ENCODE measurements around the gene CLPSL1.
"Not testable (repeated sequence)": the region's sequence is repeated elsewhere in the genome, so short reads cannot be mapped to it uniquely, and the experiment has no call there.

Gene CLPSL1

GRCh38 chr6:35780719-35781118, at the start of gene CLPSL1:
Gene CLPSL1 (plus strand): TSS chr6:35781019. CDS start chr6:35781111, 92 bp downstream.
- DNase-seq = no peak

- DNase-seq = peak; percentile 75 to 77
Observed at GRCh38 chr6:35731414-35731735, 49.4 kb upstream of the CLPSL1 start.

GRCh38 chr6:35731736-35732532, 48.9 kb upstream of the CLPSL1 start:
- DNase-seq = peak; percentile 90

DNA sequence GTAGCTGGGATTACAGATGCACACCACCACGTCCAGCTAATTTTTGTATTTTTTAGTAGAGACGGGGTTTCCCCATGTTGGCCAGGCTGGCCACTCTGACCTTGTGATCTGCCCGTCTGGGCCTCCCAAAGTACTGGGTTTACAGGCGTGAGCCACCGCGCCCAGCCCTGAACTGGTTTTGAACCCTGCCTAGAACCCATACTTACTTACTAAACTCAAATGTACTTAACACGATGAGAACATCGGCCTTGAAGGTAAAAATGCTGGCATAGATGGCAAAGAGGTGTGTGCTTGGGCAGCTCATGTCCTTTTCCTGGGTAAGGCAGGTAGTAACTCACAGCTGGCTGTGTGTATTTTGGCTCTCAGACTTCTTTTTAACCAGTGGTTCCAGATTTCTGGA, 47.2 kb upstream of the CLPSL1 start:
- DNase-seq = no peak

- not testable (repeated sequence) for DNase-seq
Observed at GRCh38 chr6:35734319-35734718, 46.5 kb upstream of the CLPSL1 start.

DNA sequence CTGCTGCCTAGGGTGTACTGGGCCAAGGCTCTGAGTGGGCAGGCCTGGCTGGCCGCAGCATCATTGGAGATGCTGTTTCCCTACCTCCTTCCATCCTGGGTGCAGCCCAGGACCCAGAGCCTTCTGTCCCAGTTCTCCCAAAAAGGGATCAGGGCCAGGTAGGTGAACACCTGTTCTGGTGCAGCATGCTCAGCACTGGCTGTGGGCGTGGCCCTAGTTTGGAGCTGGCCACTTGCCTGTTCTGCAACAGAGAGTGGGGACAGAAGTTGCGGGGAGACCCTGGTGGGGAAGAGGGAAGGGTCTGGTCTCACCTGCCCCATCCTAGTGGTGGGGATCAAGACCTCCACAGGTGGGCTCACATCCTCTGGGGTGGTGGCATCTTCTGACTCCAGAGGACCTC, 45.4 kb upstream of the CLPSL1 start:
- no peak for DNase-seq

DNA sequence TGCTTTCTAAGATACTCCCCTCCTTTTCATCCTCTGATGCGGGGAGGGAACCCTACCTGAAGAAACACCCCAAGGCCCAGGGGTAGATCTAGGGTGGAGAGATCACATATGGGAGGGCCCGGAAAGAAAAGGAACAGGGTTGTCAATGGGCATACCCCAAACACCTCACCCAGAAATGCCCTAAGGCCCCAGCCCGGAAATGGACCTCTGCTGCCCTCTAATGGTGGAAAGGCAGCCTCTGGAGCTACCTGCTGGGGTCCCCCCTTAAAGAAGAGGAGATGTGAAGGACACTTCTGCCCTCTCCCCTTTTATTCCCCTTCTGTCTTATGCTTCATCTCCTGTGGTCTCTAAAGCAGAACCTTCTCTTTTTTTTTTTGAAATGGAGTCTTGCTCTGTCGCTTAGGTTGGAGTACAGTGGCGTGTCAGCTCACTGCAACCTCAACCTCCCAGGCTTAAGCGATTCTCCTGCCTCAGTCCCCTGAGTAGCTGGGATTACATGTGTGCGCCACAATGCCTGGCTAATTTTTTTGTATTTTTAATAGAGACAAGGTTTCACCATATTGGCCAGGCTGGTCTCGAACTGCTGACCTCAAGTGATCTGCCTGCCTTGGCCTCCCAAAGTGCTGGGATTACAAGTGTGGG, 44.4 kb upstream of the CLPSL1 start:
- peak; percentile 64 to 70 for DNase-seq

DNA sequence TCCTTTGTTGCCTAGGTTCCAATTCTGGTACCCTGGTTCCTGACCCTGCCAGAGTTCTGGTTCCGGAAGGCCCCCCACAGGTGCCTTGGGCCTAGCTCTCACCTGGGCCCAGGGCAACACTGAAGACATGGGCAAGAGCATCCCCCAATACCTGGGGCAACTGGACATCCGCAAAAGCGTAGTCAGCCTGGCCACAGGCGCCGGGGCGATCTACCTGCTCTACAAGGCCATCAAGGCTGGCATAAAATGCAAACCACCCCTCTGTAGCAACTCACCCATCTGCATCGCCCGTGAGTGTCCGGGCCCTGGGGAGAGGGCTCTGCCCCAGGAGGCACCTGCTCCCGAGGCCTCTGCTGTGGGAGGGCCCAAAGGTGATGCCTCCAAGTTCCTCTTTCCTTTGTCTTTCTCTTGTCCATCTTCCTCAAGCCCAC, 43.8 kb upstream of the CLPSL1 start, which contains the start of gene ARMC12:
ARMC12 (plus strand) TSS at position 51 of the 431 bp plus-strand sequence; CDS start at position 128, 77 bp downstream.
- no peak for DNase-seq

DNA sequence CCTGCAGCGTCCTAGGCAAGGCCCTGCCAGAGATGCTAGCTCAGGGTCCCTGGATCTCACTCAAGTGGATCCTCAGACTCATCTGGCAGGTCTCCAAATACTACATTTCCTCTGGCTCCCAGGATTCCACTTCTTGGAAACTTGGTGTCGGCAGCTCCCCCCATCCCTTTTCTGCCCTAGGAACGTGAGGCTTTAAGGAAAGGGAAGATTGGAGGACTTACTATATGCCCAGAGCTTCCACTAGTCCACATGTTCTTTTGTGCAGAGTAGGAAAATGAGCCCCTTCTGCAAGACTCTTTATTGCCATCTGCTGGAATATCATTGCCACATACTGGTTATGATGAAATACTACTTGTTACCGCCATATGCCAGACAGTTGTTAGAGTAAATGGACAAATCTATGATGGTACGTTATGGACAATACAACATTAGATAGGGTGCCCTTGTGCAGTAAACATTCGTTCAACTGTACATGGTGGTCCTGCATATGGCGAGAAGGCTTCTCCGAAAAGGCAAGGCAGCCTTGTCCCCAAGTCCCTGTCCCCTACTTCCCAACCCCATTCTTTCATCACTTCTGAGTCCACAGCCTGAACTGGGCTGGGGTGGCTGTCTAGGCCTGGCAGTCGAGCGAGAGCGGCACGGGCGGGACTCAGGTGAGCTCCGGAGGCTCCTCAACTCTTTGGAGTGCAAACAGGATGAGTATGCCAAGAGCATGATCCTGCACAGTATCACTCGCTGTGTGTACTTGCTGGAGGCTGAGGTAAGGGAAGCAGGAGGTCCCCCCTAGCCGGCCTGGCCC, 43.2 kb upstream of the CLPSL1 start:
- DNase-seq = peak; percentile 94 to 97

- no peak for DNase-seq
Observed at GRCh38 chr6:35739645-35740524, 40.9 kb upstream of the CLPSL1 start.

DNA sequence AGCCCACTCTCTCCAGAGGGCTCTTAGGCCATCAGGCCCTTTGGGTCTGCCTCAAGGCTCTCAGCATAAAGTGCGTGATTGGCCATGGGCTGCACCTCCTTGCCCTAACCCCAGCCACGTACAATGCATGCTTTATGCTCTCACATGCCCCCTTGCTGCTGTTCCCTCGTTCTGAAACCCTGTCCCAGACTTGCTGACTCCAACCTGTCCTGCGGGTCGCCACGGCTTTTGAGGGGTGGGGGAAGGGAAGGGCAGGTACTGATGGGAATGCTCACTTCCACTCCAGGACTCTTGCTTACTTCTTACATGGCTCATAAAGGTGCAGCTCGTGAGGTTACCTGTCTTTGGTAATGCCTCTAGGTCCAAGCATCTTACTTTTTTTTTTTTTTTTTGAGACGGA, 38.0 kb upstream of the CLPSL1 start:
- DNase-seq = no peak

- no peak for DNase-seq
Observed at GRCh38 chr6:35745509-35745908, 35.3 kb upstream of the CLPSL1 start.

DNA sequence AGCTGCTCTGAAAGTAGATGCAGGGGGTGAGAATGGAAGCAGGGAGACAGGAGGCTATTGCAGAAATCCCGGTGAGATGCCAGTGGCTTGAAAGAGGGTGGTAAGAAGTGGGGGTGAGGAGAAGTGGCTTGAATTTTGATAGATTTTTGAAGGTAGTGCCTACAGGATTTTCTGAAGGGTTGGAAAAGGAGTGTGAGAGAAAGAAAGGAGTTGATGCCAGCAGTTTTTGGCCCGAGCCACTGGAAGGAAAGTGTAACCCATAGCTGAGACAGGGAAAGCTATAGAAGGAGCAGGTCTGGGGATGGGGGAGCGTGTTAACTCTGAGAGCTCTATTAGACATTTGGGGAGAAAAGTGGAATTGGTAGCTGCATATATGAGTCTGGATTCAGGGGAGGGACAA, 34.3 kb upstream of the CLPSL1 start:
- no peak for DNase-seq

DNA sequence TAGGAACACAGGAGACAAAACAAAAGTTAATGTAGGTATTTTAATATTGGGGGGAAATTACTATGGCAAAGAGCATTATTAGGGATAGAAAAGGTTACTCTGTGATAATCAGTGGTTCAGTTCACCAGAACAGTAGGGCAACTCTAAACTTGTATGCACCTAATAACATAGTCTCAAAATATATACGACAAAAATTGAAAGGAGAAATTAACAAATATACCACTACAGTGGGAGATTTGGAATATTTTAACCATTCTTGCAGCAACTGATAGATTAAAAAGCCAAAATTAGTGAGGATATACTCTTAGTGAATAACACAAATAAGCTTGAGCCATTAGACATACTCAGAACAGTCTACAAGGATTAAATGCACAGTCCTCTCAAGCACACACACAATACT, 32.9 kb upstream of the CLPSL1 start:
- no peak for DNase-seq

DNA sequence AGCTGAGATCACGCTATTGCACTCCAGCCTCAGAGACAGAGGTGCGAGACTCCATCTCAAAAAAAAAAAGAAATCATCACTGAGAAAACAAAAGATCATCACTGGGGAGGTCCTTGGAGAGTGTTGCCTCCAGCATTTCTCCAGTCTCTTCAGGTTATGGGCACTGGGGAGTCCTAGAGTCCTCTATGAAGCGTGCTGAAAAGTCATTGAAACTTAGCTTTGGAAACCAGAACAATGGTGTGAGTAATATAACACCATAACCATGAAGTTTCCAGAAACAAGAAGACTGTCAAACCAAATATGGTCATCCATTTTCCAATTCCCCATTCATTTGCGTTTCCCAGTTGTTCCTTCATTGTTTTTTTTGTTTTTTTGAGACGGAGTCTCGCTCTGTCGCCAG, 30.3 kb upstream of the CLPSL1 start:
- no peak for DNase-seq

GRCh38 chr6:35751594-35751993, 29.2 kb upstream of the CLPSL1 start:
- DNase-seq = no peak

- DNase-seq = no peak
Observed at GRCh38 chr6:35752330-35752729, 28.5 kb upstream of the CLPSL1 start.

- peak; percentile 16 to 30 for DNase-seq
Observed at GRCh38 chr6:35754452-35755277, 26.2 kb upstream of the CLPSL1 start.

DNA sequence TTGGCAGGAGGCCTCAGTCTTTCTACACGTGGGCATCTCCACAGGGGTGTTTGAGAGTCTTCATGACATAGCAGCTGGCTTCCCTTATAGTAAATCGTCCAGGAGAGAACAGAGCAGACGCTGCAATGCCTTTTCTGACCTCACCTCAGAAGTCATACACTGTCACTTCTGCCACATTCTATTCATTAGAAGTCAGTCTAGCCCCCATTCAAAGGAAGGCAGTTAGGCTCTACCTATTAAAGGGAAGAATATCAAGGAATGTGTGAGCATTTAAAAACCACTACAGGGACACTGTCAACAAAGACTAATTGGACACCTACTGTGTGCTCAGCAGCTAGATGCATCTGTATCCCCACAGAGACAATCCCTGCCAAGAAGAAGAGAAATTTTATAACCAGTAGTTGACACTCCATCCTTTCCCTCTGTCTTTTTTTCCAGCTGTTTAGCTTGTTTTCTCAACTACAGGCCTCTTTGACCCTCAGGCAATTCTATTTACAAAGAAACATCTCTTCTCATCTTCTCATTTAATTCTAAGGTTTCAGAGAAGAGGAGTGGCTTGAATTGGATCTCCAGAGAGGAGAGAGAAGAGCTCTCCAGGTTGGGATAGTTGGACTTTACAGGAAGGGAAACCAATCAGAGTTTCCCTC, 25.4 kb upstream of the CLPSL1 start:
- DNase-seq = no peak

DNA sequence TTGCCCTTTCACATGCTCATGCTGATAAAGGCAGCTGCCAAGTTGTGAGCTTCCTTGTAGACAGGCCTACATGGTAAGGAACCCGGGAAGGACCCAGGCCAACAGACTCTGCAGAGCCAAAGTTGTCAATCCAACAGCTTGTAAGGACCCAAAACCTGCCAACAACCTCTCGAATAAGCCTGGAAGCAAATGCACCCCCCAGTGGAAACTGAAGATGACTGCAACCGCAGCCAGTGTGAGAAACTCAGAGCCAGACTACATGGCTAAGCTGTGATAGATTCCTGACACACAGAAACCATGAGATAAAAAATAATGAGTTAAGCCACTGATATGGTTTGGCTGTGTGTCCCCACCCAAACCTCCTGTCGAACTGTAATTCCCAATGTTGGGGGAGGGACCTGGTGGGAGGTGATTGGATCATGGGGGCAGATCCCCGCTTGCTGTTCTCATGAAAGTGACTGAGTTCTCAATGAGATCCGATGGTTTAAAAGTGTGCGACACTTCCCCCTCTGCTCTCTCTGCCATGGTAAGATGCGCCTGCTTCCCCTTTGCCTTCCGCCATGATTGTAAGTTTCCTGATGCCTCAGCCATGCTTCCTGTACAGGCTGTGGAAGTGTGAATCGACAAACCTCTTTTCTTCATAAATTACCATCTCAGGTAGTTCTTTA, 23.2 kb upstream of the CLPSL1 start:
- peak; percentile 59 to 76 for DNase-seq

GRCh38 chr6:35759426-35759825, 21.4 kb upstream of the CLPSL1 start:
- DNase-seq = no peak

All from Kasumi-1 (cell line).